Naive thymus-derived CD4-positive, alpha-beta T cell (primary cell): Measurements from ENCODE around the gene GCLC. TPM values are rescaled to one million over a fixed set of nuclear protein-coding genes. Genes with fewer than 3 reads are reported as not detected.
A peak's percentile ranks its signal among the peaks of the same experiment; 100 is the strongest.

Source experiments
- ATAC-seq: fragments of 150-1000 bp; cut with Tn5 transposase; 2 replicates; pipeline ENCODE4 v1.10.0; 2021; ENCODE audit warnings: mild to moderate bottlenecking, moderate library complexity
- CTCF ChIA-PET: fragments of 350-600 bp; sonication (Branson Sonifier 250); formaldehyde crosslinking; loops from one replicate; lab custom pipeline; 2021; ENCODE audit warnings: antibody characterized with exemption; lab: Charles Lee
- POLR2A ChIA-PET: fragments of 350-600 bp; sonication (Branson Sonifier 250); formaldehyde crosslinking; loops from one replicate; lab custom pipeline; 2021; ENCODE audit warnings: antibody characterized with exemption, inconsistent platforms; lab: Charles Lee
- DNase-seq, 9 donors: peaks; one replicate each; pipeline versions ENCODE4 v3.0.0 to v3.0.0-alpha.2; 2020 to 2022; ENCODE audit warnings: mixed read lengths in 1 of 9
- H3K27ac ChIP-seq: one replicate; pipeline ENCODE4 v1.7.0; 2013; ENCODE audit warnings: mild to moderate bottlenecking, low read depth, low read length, moderate library complexity
- H3K27me3 ChIP-seq, 2 donors: one replicate each; pipeline ENCODE4 v1.7.0; 2013; ENCODE audit warnings: low read length in 2 of 2, mild to moderate bottlenecking in 2 of 2, moderate library complexity in 2 of 2; ENCODE audit not compliant: control insufficient read depth in 2 of 2, insufficient read depth in 2 of 2
- H3K36me3 ChIP-seq, 3 experiments: 1 replicate in 2 of 3; 2 replicates in 1 of 3; pipeline ENCODE4 v1.7.0; 2013; ENCODE audit warnings: low read length in 3 of 3, mild to moderate bottlenecking in 3 of 3, moderate library complexity in 1 of 3; ENCODE audit not compliant: insufficient read depth in 3 of 3, control insufficient read depth in 2 of 3
- H3K4me1 ChIP-seq, 2 donors: one replicate each; pipeline ENCODE4 v1.7.0; 2013; ENCODE audit warnings: low read length in 2 of 2, mild to moderate bottlenecking in 2 of 2, moderate library complexity in 1 of 2; ENCODE audit not compliant: control insufficient read depth in 2 of 2, insufficient read depth in 2 of 2
- H3K4me3 ChIP-seq: 2 replicates; pipeline ENCODE4 v1.7.0; 2013; ENCODE audit warnings: mild to moderate bottlenecking, low read length
- H3K9me3 ChIP-seq, 3 experiments: 1 replicate in 2 of 3; 2 replicates in 1 of 3; pipeline ENCODE4 v1.7.0; 2013; ENCODE audit warnings: low read length in 3 of 3; ENCODE audit not compliant: control insufficient read depth in 2 of 3
- H3K27ac Mint-ChIP-seq, 9 donors: one replicate each; pipeline ENCODE4 v1.8.0; 2020 to 2022; ENCODE audit warnings: mixed read lengths in 9 of 9, mild to moderate bottlenecking in 8 of 9, moderate library complexity in 5 of 9, inconsistent platforms in 2 of 9
- H3K27me3 Mint-ChIP-seq, 5 donors: one replicate each; pipeline ENCODE4 v1.8.0; 2021 to 2022; ENCODE audit warnings: mixed read lengths in 5 of 5, mild to moderate bottlenecking in 1 of 5
- H3K36me3 Mint-ChIP-seq, 5 donors: one replicate each; pipeline ENCODE4 v1.8.0; 2020 to 2022; ENCODE audit warnings: mixed read lengths in 5 of 5, mild to moderate bottlenecking in 3 of 5, inconsistent platforms in 1 of 5
- H3K4me1 Mint-ChIP-seq, 7 donors: one replicate each; pipeline ENCODE4 v1.8.0; 2020 to 2022; ENCODE audit warnings: mixed read lengths in 7 of 7, mild to moderate bottlenecking in 3 of 7, inconsistent platforms in 1 of 7
- H3K4me3 Mint-ChIP-seq, 10 donors: one replicate each; pipeline ENCODE4 v1.8.0; 2020 to 2022; ENCODE audit warnings: mild to moderate bottlenecking in 10 of 10, mixed read lengths in 10 of 10, moderate library complexity in 6 of 10, inconsistent platforms in 2 of 10
- H3K9me3 Mint-ChIP-seq, 11 donors: one replicate each; pipeline ENCODE4 v1.8.0; 2020 to 2022; ENCODE audit warnings: mixed read lengths in 11 of 11, mild to moderate bottlenecking in 4 of 11, inconsistent platforms in 1 of 11, moderate library complexity in 1 of 11
- intact Hi-C, 2 donors: fragments of 100-400 bp; cut with micrococcal nuclease; formaldehyde crosslinking; loops; one replicate each; pipeline ENCODE4 v1.15.1; 2023
- polyA plus RNA-seq, 2 donors: library from polyadenylated mRNA; unstranded; fragments of 300-500 nt; fragmentation: Illumina TruSeq; gene quantifications; one replicate each; pipeline ENCODE4 v1.2.3, GENCODE V29; 2021
- total RNA-seq, 6 experiments: library from RNA in 5 of 6; stranded (reverse) in 5 of 6; gene quantifications; 1 replicate in 5 of 6; 2 replicates in 1 of 6; pipeline ENCODE4 v1.2.3 and lab custom pipeline; 2021 to 2026

Gene GCLC
- total and polyA plus RNA-seq, 7 experiments from 2014 or later = 8.3 to 37.5 (median 27.5) TPM

DNA sequence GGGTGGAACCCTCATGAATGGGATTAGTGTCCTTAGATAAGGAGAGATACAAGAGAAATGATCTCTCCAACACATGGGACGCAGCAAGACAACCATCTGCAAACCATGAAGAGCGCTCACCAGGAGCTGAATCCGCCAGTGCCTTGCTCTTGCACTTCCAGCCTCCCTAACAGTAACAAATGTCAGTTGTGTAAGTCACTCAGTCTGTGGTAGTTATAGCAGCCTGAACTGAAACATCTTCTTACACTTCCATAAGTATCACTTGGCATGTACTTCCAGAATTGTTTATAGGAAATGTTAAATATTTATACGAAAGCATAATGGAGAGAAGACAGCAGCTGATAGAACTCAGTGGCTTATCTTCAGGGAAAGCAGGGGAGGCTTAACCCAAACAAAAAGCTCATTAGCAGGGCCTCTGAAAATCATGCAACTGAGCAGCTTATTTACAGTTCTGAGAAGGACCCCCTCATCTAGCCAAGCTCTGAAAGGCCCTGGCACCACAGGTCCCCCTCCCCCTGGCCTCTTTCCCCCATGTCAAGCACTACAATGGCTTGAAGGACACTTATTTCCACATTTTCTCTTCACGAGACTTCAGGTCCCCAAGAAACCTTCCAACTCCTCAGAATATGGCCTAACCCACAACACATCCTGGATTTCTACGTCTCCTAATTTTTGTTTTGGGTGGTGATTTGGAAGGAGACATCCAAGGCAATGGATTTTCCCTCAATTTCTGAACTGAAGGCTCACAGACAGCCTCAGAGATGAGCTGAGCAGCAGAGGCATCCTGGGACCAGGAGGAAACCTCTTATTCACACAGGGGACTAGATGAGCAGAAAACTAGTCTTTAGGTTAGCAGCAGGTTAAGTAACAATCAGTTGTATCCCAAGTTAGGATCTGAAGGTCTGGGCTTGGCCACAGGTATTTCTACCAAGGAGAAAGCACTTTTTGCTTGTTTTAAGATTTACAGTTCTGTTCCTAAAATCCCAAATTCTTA lies 49.1 kb downstream of the GCLC start:
- Mint-ChIP-seq H3K4me3 (no peak overlapping the region), H3K27ac (no peak overlapping the region), H3K4me1 (peaks cover 0 to 7% (median 4%) of the 10 kb centered on the region in 7 donors), H3K36me3 (peaks cover 3 to 19% (median 5%) of the 10 kb centered on the region in 5 donors), H3K27me3 (peaks cover 0 to 22% (median 10%) of the 10 kb centered on the region in 5 donors), H3K9me3 (no peaks in the 10 kb centered on the region)
- DNase-seq (no peak), ATAC-seq (no peak)
- ChIA-PET POLR2A (interaction anchor here (0.9 kb wide), 1 partner anchor 376 kb away, joined by 4 read pairs; no protein-coding TSS in a partner anchor), CTCF (interaction anchor here (0.6 to 9.9 kb wide), 7 partner anchors 8 to 231 kb away, joined by 3 to 148 read pairs (median 4); no protein-coding TSS in a partner anchor)
- no peaks in the 10 kb centered on the region for H3K4me1 ChIP-seq
- intact Hi-C loops = no loop called here
- no peak overlapping the region for H3K27ac ChIP-seq
- no peaks in the 10 kb centered on the region for H3K27me3 ChIP-seq
- H3K4me3 ChIP-seq = no peak overlapping the region
- H3K9me3 ChIP-seq = no peaks in the 10 kb centered on the region
- H3K36me3 ChIP-seq = peaks cover 0 to 9% (median 0%) of the 10 kb centered on the region in 3 experiments

DNA sequence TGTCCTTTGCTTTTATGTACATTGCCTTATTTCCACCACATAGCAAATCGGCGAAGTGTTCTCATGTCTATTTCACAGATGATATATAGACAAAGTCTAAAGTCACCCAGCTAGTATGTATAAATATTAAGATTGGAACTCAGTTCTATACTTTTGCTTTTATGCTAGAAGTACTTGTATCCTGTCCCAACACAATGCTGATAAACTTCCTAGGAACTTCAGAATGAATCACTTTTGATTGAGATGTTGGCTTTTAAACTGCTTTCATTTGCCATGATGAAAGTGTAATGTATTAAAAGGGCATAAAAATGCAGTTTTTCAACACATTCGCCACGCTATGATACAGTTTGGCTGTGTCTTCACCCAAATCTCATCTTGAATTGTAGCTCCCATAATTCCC lies 50.8 kb downstream of the GCLC start:
- ATAC-seq (no peak), DNase-seq (no peak)
- intact Hi-C loops = no loop called here
- Histone ChIP-seq H3K27me3 (no peaks in the 10 kb centered on the region), H3K4me3 (no peak overlapping the region), H3K4me1 (no peaks in the 10 kb centered on the region), H3K36me3 (peaks cover 0 to 4% (median 0%) of the 10 kb centered on the region in 3 experiments), H3K9me3 (no peaks in the 10 kb centered on the region), H3K27ac (no peak overlapping the region)
- H3K9me3 Mint-ChIP-seq = no peaks in the 10 kb centered on the region
- H3K27me3 Mint-ChIP-seq = peaks cover 0 to 27% (median 13%) of the 10 kb centered on the region in 5 donors
- POLR2A ChIA-PET = no interaction called here
- CTCF ChIA-PET = interaction anchor here (0.9 to 9.9 kb wide), 7 partner anchors 102 to 232 kb away, joined by 3 to 148 read pairs (median 9); no protein-coding TSS in a partner anchor
- peaks cover 0 to 9% (median 2%) of the 10 kb centered on the region in 5 donors for H3K36me3 Mint-ChIP-seq
- H3K4me3 Mint-ChIP-seq = no peak overlapping the region
- H3K4me1 Mint-ChIP-seq = peaks cover 0 to 7% (median 4%) of the 10 kb centered on the region in 7 donors
- no peak overlapping the region for H3K27ac Mint-ChIP-seq

DNA sequence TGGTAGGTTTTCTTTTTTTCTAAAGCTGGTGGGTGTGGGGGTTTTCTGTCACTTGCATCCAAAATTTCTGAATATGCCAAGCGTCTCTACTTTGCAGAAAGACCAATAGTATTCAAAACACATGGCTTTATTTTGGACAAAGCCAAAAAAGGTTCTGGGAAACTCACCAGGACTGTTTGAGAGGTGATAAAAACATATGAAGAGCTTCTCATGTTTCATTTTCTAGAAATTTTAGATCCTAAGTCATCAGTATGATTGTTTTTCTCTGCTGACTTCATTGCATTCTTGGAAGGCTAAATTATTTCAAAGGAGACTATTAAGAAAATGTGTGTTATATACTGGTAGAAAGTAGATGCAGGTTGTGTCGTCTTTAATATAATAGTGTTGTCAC lies 51.3 kb downstream of the GCLC start:
- Mint-ChIP-seq H3K9me3 (no peaks in the 10 kb centered on the region), H3K27ac (no peak overlapping the region)
- POLR2A ChIA-PET = interaction anchor here (1.2 kb wide), 1 partner anchor 232 kb away, joined by 3 read pairs; no protein-coding TSS in a partner anchor

GRCh38 chr6:53492860-53493634 lies 51.9 kb downstream of the GCLC start:
- peak in 7 of 9 donors; percentile 22 to 65 (median 49) for DNase-seq
- H3K36me3 Mint-ChIP-seq = peaks cover 0 to 4% (median 0%) of the 10 kb centered on the region in 5 donors
- ChIA-PET POLR2A (interaction anchor here (0.7 to 1.7 kb wide), 3 partner anchors 156 to 233 kb away, joined by 3 to 7 read pairs (median 5); no protein-coding TSS in a partner anchor), CTCF (interaction anchor here (0.9 to 9.9 kb wide), 18 partner anchors 9 to 233 kb away, joined by 3 to 148 read pairs (median 3); partner anchors contain the start of gene GCLC)
- peaks cover 0 to 34% (median 17%) of the 10 kb centered on the region in 5 donors for H3K27me3 Mint-ChIP-seq
- peaks cover 0 to 7% (median 4%) of the 10 kb centered on the region in 7 donors for H3K4me1 Mint-ChIP-seq
- Histone ChIP-seq H3K27ac (no peak overlapping the region), H3K4me1 (no peaks in the 10 kb centered on the region), H3K27me3 (no peaks in the 10 kb centered on the region), H3K36me3 (no peaks in the 10 kb centered on the region), H3K9me3 (no peaks in the 10 kb centered on the region), H3K4me3 (no peak overlapping the region)
- intact Hi-C loops = loop anchor here (1.0 to 2.0 kb wide), 6 partner anchors 51 to 235 kb away; partner anchors contain the start of gene GCLC (in 1 of the 2)
- H3K4me3 Mint-ChIP-seq = no peak overlapping the region
- peak; percentile 66 for ATAC-seq
- peak overlapping the region in 1 of 9 donors; percentile 18 for H3K27ac Mint-ChIP-seq
- no peaks in the 10 kb centered on the region for H3K9me3 Mint-ChIP-seq

More for the DNA sequence above, 51.3 kb downstream of the GCLC start:
- Histone ChIP-seq H3K27ac (no peak overlapping the region), H3K4me3 (no peak overlapping the region), H3K36me3 (no peaks in the 10 kb centered on the region), H3K9me3 (no peaks in the 10 kb centered on the region), H3K27me3 (no peaks in the 10 kb centered on the region), H3K4me1 (no peaks in the 10 kb centered on the region)
- ATAC-seq (no peak), DNase-seq (no peak)
- Mint-ChIP-seq H3K4me1 (peaks cover 0 to 7% (median 4%) of the 10 kb centered on the region in 7 donors), H3K36me3 (peaks cover 0 to 6% (median 0%) of the 10 kb centered on the region in 5 donors), H3K27me3 (peaks cover 0 to 30% (median 15%) of the 10 kb centered on the region in 5 donors), H3K4me3 (no peak overlapping the region)
- CTCF ChIA-PET = interaction anchor here (0.9 to 9.9 kb wide), 14 partner anchors 8 to 233 kb away, joined by 3 to 148 read pairs (median 4); partner anchors contain the start of gene GCLC
- intact Hi-C loops = loop anchor here (1.0 to 2.0 kb wide), 6 partner anchors 51 to 235 kb away; partner anchors contain the start of gene GCLC (in 1 of the 2)

DNA sequence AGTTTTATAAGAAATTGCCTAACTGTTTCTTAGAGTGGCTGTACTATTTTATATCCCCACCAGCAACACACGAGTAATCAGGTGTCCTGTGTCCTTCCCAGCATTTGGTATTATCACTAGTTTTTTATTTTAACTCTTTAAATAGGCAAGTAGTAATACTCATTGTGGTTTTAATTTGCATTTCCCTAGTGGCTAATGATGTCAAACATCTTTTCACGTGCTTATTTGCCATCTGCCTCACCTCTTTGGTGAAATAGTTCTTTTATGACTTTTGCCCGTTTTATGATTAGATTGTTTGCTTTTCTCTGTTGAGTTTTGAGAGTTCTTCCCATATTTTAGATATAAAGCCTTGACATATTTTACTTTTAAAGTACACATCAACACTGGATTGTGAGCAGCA lies 57.8 kb downstream of the GCLC start:
- Mint-ChIP-seq H3K27ac (no peak overlapping the region), H3K27me3 (peaks cover 20 to 36% (median 31%) of the 10 kb centered on the region in 5 donors), H3K4me3 (no peak overlapping the region), H3K9me3 (peaks cover 0 to 1% (median 0%) of the 10 kb centered on the region in 11 donors), H3K36me3 (no peaks in the 10 kb centered on the region), H3K4me1 (peaks cover 0 to 10% (median 0%) of the 10 kb centered on the region in 7 donors)
- Histone ChIP-seq H3K4me1 (no peaks in the 10 kb centered on the region), H3K36me3 (no peaks in the 10 kb centered on the region), H3K9me3 (no peaks in the 10 kb centered on the region), H3K27ac (no peak overlapping the region), H3K4me3 (no peak overlapping the region), H3K27me3 (no peaks in the 10 kb centered on the region)
- ATAC-seq (no peak), DNase-seq (no peak)
- intact Hi-C loops = loop anchor here (10.0 kb wide), 2 partner anchors 182 to 492 kb away; partner anchors contain the start of gene GSTA4 (in 1 of the 2)
- CTCF ChIA-PET = interaction anchor here (0.7 to 1.0 kb wide), 2 partner anchors 314 to 318 kb away, joined by 3 to 5 read pairs; no protein-coding TSS in a partner anchor
- POLR2A ChIA-PET = no interaction called here
